Right kidney (tissue), 9 donors: ENCODE data around the gene ARHGAP40.

Source experiments
- DNase-seq: peaks from one replicate; pipeline ENCODE4 v3.0.0-alpha.2; 2016
- long read RNA-seq, 8 donors: transcript quantifications; one replicate each; lab custom pipeline, GENCODE V29; 2026

The ARHGAP40 gene
- long read RNA-seq, donor 1, result 0 reads
- long read RNA-seq, donor 2, result 0 reads
- long read RNA-seq, donor 3, result 0 reads
- long read RNA-seq, donor 4, result 0 reads
- long read RNA-seq, donor 5, result 0 reads
- long read RNA-seq, donor 6, result 0 reads
- long read RNA-seq, donor 7, result 0 reads
- long read RNA-seq, donor 8, result 0 reads

- no peak for DNase-seq
Observed at GRCh38 chr20:38601216-38602184, at the start of gene ARHGAP40. Gene ARHGAP40, plus strand, starts transcription at chr20:38601809.

GRCh38 chr20:38554986-38555385 lies 46.6 kb upstream of the ARHGAP40 start:
- DNase-seq, result no peak

GRCh38 chr20:38555395-38555794 lies 46.2 kb upstream of the ARHGAP40 start:
- DNase-seq, result no peak

- DNase-seq, result no peak
Observed at GRCh38 chr20:38557174-38557573, 44.4 kb upstream of the ARHGAP40 start.

DNA sequence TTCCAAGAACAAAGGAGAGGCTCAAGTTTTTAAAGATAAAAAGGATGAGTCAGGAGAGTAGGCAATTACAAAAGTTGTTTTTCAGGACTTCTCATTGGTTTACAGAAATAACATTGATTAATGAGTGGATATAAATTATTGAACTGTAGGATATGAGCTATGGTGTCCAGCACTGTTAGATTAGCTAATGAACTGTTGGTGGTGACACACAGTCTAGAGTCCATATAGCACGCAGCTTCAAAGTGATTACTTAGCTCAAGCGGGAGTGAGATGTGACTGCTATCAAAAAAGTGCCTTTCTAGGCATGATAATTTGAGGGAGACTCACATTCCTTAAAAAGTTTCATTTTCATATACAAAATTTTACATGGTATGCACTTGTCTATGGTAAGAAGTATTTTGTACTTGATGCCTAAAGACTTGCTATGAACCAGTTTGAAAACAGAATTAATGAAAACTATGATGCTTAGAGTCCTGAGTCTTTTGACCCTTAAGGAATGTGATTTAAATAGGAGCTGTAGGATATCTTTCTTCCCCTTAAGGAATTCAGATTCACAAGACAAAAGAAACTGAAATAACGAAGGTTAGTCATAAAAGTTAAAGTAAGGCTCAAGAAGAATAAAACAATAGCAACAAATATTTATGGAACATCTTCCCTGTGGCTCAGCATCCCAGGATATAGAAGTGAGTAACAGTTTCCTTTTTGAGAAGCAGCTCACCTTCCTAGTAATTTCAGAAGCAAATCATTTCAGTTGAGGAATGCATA lies 42.8 kb upstream of the ARHGAP40 start:
- no peak for DNase-seq

- DNase-seq, result no peak
Observed at GRCh38 chr20:38559764-38560163, 41.8 kb upstream of the ARHGAP40 start.

GRCh38 chr20:38563802-38564431 lies 37.7 kb upstream of the ARHGAP40 start:
- DNase-seq, result no peak

- DNase-seq, result no peak
Observed at GRCh38 chr20:38564680-38565079, 36.9 kb upstream of the ARHGAP40 start.

DNA sequence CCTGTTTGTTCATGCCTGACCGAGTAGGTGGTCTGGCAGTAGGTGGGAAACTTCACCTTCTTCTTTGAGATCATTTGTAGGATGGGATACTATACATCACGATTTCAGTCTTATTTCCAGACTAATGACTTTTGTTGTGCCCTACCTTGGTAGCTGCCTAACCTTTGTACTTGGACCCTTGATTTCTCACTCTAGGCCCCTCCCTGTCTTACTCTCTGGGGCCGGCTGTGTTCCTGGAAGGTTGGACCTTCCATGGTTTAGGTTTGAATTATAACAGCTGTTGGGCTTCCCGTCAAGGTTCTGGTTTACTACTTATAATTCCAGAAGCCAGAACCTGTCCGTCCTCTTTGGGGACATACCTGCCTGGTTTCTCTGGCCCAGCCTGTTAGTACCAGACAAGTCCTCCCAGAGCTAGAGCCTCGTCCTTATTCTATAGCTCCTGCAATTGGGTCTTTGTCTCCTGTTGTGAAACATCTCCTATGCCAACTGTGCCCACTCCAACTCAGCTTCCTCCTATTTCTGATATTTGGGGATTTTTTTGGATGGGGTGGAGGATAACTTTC lies 35.5 kb upstream of the ARHGAP40 start:
- no peak for DNase-seq

GRCh38 chr20:38569747-38570525 lies 31.7 kb upstream of the ARHGAP40 start:
- no peak for DNase-seq

DNA sequence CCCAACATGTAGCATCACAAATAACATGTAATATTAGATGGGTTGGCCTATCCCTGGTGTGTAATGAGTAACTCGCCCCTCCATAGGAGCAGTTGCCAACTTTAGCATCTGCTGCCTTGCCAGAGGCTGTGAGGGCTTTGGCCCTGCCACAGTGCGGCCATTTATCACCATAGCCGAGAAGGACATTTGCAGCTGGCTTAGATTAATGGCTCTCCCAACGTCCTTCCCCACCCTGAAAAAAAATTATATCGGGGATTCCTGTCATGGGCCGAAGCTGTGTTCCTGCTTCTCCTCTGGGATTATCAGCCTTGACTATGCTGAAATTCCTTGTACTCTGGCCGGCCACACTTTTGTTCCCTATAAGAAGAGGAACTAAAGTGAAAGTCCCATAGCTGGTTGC lies 28.2 kb upstream of the ARHGAP40 start:
- DNase-seq, result no peak

- DNase-seq, result no peak
Observed at GRCh38 chr20:38579219-38579910, 22.2 kb upstream of the ARHGAP40 start.

- no peak for DNase-seq
Observed at GRCh38 chr20:38579921-38580320, 21.7 kb upstream of the ARHGAP40 start.

GRCh38 chr20:38581013-38581412 lies 20.6 kb upstream of the ARHGAP40 start, which contains the start of gene ADIG:
Gene ADIG, plus strand, starts transcription at chr20:38581197. Its CDS starts 54 bp downstream, at chr20:38581251.
- no peak for DNase-seq

DNA sequence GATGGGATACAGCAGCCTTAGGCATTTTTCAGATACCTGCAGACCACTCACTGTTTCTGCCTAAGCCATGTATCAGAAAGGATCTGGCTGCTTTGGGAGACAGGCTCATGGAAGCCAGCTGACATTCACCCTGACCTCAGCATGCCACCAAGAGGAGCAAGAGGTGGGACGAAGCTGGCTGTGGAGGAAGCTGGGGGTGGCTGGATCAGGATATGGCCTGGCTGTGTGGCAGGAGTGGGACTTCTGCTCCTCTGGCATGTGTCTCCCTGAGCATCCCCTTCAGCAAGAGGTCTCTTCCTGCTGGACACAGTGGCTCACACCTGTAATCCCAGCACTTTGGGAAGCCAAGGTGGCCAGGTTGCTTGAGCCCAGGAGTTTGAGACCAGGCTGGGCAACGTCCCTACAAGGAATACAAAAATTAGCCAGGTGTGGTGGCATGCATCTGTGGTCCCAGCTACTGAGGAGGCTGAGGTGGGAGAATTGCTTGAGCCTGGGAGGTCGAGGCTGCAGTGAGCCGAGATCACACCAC lies 19.7 kb upstream of the ARHGAP40 start:
- no peak for DNase-seq

- no peak for DNase-seq
Observed at GRCh38 chr20:38583306-38583705, 18.3 kb upstream of the ARHGAP40 start.

GRCh38 chr20:38584099-38584763 lies 17.4 kb upstream of the ARHGAP40 start:
- no peak for DNase-seq

- no peak for DNase-seq
Observed at GRCh38 chr20:38585404-38586180, 16.0 kb upstream of the ARHGAP40 start.

GRCh38 chr20:38586181-38586525 lies 15.5 kb upstream of the ARHGAP40 start:
- no peak for DNase-seq
